A549 (cell line): ENCODE measurements around the gene METTL21A.

Experiments used
- EP300 ChIP-seq, 2 experiments: fragments of >200 bp; sonication (Bioruptor Twin); formaldehyde crosslinking; IDR thresholded peaks; 2 replicates in 1 of 2; 3 replicates in 1 of 2; pipeline ENCODE4 v1.6.1; 2016 to 2017
- JUN ChIP-seq, 2 experiments: fragments of >200 bp; sonication (Bioruptor Twin); formaldehyde crosslinking; IDR thresholded peaks; 2 replicates in 1 of 2; 3 replicates in 1 of 2; pipeline ENCODE4 v1.6.1; 2016 to 2017
- POLR2A ChIP-seq: IDR thresholded peaks from 2 replicates; pipeline ENCODE4 v1.6.1; 2012; ENCODE audit warnings: mild to moderate bottlenecking, low read length
- RAD21 ChIP-seq, 2 experiments: fragments of >200 bp in 1 of 2; sonication (Bioruptor Twin) in 1 of 2; formaldehyde crosslinking in 1 of 2; IDR thresholded peaks in 1 of 2; conservative IDR thresholded peaks in 1 of 2; 2 replicates in 1 of 2; 3 replicates in 1 of 2; pipeline ENCODE4 v1.6.1; 2012 to 2018; ENCODE audit warnings: inconsistent platforms in 1 of 2
- RFX5 ChIP-seq: fragments of 450-650 bp; IDR thresholded peaks from 2 replicates; pipeline ENCODE4 v1.7.1; 2014; ENCODE audit warnings: antibody characterized with exemption, mild to moderate bottlenecking, moderate library complexity
- TF ChIP-seq, protein P1 (sequence below): fragments of >200 bp; sonication (Bioruptor Twin); formaldehyde crosslinking; IDR thresholded peaks from 3 replicates; pipeline ENCODE4 v1.5.1; 2016

DNA sequence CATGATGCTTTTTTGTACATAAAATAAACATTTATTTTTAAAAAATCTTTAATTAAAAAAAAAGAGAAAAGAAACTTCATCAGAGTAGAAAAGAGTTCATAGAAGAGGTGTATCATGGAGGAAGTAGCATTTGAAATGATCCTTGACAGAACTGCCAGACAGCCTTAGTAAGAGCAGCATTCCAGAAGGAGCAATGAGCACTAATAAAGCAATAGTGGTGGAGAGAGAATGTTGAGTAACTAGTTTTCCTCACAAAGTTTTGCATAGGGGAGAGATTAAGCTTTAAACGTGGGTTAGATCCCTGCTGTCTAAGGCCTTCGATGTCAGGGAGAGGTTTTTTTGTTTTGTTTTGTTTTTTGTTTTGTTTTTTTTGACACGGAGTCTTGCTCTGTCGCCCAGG is 29.8 kb upstream of the METTL21A start:
- TF ChIP-seq, protein P1, sequence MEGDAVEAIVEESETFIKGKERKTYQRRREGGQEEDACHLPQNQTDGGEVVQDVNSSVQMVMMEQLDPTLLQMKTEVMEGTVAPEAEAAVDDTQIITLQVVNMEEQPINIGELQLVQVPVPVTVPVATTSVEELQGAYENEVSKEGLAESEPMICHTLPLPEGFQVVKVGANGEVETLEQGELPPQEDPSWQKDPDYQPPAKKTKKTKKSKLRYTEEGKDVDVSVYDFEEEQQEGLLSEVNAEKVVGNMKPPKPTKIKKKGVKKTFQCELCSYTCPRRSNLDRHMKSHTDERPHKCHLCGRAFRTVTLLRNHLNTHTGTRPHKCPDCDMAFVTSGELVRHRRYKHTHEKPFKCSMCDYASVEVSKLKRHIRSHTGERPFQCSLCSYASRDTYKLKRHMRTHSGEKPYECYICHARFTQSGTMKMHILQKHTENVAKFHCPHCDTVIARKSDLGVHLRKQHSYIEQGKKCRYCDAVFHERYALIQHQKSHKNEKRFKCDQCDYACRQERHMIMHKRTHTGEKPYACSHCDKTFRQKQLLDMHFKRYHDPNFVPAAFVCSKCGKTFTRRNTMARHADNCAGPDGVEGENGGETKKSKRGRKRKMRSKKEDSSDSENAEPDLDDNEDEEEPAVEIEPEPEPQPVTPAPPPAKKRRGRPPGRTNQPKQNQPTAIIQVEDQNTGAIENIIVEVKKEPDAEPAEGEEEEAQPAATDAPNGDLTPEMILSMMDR = no peak
- TF ChIP-seq RFX5 (no peak), EP300 (IDR thresholded peaks at IDR 0.05) (no peak), RAD21 (conservative IDR thresholded peaks at IDR 0.05 in 1 of 2, IDR thresholded peaks at IDR 0.05 in 1 of 2) (no peak), JUN (IDR thresholded peaks at IDR 0.05) (no peak), POLR2A (no peak)
